22Rv1 (cell line): ENCODE measurements around the gene CDK15.

ENCODE experiments used
- CTCF ChIP-seq: fragments of 450-650 bp; IDR thresholded peaks from 2 replicates; pipeline ENCODE4 v1.5.1; 2017; ENCODE audit warnings: mild to moderate bottlenecking
- ZFX ChIP-seq: fragments of 450-650 bp; IDR thresholded peaks from 2 replicates; pipeline ENCODE4 v1.6.1; 2017; ENCODE audit warnings: antibody characterized with exemption, borderline replicate concordance

DNA sequence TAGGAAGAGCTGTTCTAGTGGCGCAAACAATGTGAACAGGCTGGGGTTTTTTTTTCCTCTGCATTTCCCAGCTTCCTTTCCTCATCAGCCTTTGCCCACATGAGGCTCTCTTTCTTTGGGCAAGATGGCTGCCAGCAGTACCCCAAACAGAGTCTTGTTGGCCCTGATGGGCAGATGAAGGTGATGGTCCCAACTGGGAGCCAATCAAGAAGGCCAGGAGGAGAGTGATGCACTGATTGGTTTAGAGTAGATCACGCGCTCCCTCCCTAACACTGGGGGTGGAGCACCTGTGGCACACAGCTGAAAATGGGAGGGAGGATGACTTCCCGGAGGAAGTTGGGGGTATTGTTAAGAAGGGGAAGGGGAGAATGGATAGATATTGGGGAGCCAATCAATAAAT, 131.0 kb downstream of the CDK15 start:
- TF ChIP-seq CTCF (no peak), ZFX (no peak)
